Neutrophil (primary cell): ENCODE measurements around the gene MCF2L.

Source experiments
- H3K27ac ChIP-seq: fragments of 200-600 bp; sonication (generic); 2 replicates; pipeline ENCODE4 v1.5.1; 2016; ENCODE audit warnings: mild to moderate bottlenecking, moderate library complexity
- H3K27me3 ChIP-seq: fragments of 200-600 bp; sonication (generic); 2 replicates; pipeline ENCODE4 v1.6.0; 2016; ENCODE audit warnings: mild to moderate bottlenecking
- H3K36me3 ChIP-seq: fragments of 200-600 bp; sonication (generic); 2 replicates; pipeline ENCODE4 v1.5.1; 2017
- H3K4me1 ChIP-seq, 2 experiments: fragments of 200-600 bp in 1 of 2; sonication (generic) in 1 of 2; 1 replicate in 1 of 2; 2 replicates in 1 of 2; pipeline versions ENCODE4 v1.5.1 to v1.6.1; 2013 to 2016; ENCODE audit warnings: low read depth in 1 of 2, low read length in 1 of 2, mild to moderate bottlenecking in 1 of 2, moderate library complexity in 1 of 2; ENCODE audit not compliant: control insufficient read depth in 1 of 2, insufficient read depth in 1 of 2
- H3K4me3 ChIP-seq, 2 experiments: fragments of 200-600 bp in 1 of 2; sonication (generic) in 1 of 2; 1 replicate in 1 of 2; 2 replicates in 1 of 2; pipeline ENCODE4 v1.5.1; 2013 to 2016; ENCODE audit warnings: low read depth in 1 of 2, low read length in 1 of 2, mild to moderate bottlenecking in 1 of 2, moderate library complexity in 1 of 2
- H3K9me3 ChIP-seq: fragments of 200-600 bp; sonication (generic); 2 replicates; pipeline ENCODE4 v1.5.1; 2016
- CTCF ChIP-seq: fragments of 200-600 bp; sonication (generic); IDR thresholded peaks from 2 replicates; pipeline ENCODE4 v1.5.1; 2016; ENCODE audit warnings: antibody characterized with exemption

Gene MCF2L

GRCh38 chr13:112928020-112928971 lies 40.7 kb upstream of the MCF2L start:
- Histone ChIP-seq H3K9me3 (no peaks in the 10 kb centered on the region), H3K4me3 (no peak overlapping the region), H3K4me1 (peaks cover 0 to 4% of the 10 kb centered on the region in 2 experiments), H3K27me3 (peaks cover 51% of the 10 kb centered on the region), H3K27ac (no peak overlapping the region), H3K36me3 (no peaks in the 10 kb centered on the region)
- no peak for TF ChIP-seq CTCF

GRCh38 chr13:112928972-112929782 lies 39.8 kb upstream of the MCF2L start:
- TF ChIP-seq CTCF = no peak
- H3K36me3 ChIP-seq = no peaks in the 10 kb centered on the region
- H3K4me1 ChIP-seq = peaks cover 0 to 4% of the 10 kb centered on the region in 2 experiments
- H3K27ac ChIP-seq = no peak overlapping the region
- H3K4me3 ChIP-seq = no peak overlapping the region
- no peaks in the 10 kb centered on the region for H3K9me3 ChIP-seq
- peaks cover 51% of the 10 kb centered on the region for H3K27me3 ChIP-seq

GRCh38 chr13:112929783-112930055 lies 39.3 kb upstream of the MCF2L start:
- no peaks in the 10 kb centered on the region for H3K9me3 ChIP-seq
- no peak overlapping the region for H3K27ac ChIP-seq
- peaks cover 0 to 4% of the 10 kb centered on the region in 2 experiments for H3K4me1 ChIP-seq
- H3K36me3 ChIP-seq = no peaks in the 10 kb centered on the region
- no peak for TF ChIP-seq CTCF
- no peak overlapping the region for H3K4me3 ChIP-seq
- peaks cover 51% of the 10 kb centered on the region for H3K27me3 ChIP-seq

- H3K27ac ChIP-seq = no peak overlapping the region
- peaks cover 0 to 4% of the 10 kb centered on the region in 2 experiments for H3K4me1 ChIP-seq
- TF ChIP-seq CTCF = no peak
- no peak overlapping the region for H3K4me3 ChIP-seq
- peaks cover 51% of the 10 kb centered on the region for H3K27me3 ChIP-seq
- no peaks in the 10 kb centered on the region for H3K36me3 ChIP-seq
- no peaks in the 10 kb centered on the region for H3K9me3 ChIP-seq
Observed at GRCh38 chr13:112930192-112930591, 38.8 kb upstream of the MCF2L start.

- Histone ChIP-seq H3K4me1 (peaks cover 0 to 4% of the 10 kb centered on the region in 2 experiments), H3K9me3 (no peaks in the 10 kb centered on the region), H3K27ac (no peak overlapping the region), H3K4me3 (no peak overlapping the region), H3K27me3 (peaks cover 51% of the 10 kb centered on the region), H3K36me3 (no peaks in the 10 kb centered on the region)
- no peak for TF ChIP-seq CTCF
Observed at GRCh38 chr13:112931028-112931934, 37.7 kb upstream of the MCF2L start.
